OCI-LY7 (cell line): Measurements from ENCODE around the gene SLC6A12.

Experiments used
- CTCF ChIP-seq: fragments of 200-600 bp; sonication (generic); conservative IDR thresholded peaks from 2 replicates; pipeline ENCODE4 v1.5.1; 2014; ENCODE audit warnings: mild to moderate bottlenecking, antibody characterized with exemption, low read length, moderate library complexity, mixed read lengths
- EZH2phosphoT487 ChIP-seq: fragments of 200-600 bp; sonication (generic); IDR thresholded peaks from 2 replicates; pipeline ENCODE4 v1.6.1; 2018; ENCODE audit warnings: low read depth, borderline replicate concordance, mild to moderate bottlenecking, mixed run types, antibody characterized with exemption, low read length, moderate library complexity, mixed read lengths

DNA sequence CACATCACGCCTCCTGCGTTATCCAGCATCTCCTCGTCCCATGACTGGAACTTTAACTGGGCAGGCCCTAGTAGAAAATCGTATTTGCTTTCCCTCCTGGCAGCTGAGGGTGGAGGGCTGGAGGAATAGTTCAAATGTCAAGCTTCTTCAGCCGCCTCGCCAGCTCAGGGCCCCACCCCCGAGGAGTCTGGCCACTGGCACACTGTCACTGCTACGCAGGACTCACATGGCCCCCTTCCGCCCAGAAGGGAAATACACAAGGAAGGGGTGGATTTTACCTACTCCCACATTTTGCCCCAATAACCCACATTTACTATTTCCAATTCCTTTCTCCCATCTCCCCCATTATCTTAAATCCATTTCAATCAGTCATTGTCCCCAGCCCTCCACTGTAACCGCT is 40.1 kb upstream of the SLC6A12 start:
- no peak for TF ChIP-seq CTCF
- TF ChIP-seq EZH2phosphoT487, result no peak
